Stimulated activated CD4-positive, alpha-beta T cell treated with anti-CD3 and anti-CD28 coated beads, Interleukin-12 subunit alpha, Interleukin-12 subunit beta, amount 100 ng/mL, for 48 hours (primary cell): ENCODE results near the gene BAD.
"Not testable (repeated sequence)": the region's sequence is repeated elsewhere in the genome, so short reads cannot be mapped to it uniquely, and the experiment has no call there.

Source experiments
- DNase-seq, 3 donors: peaks; one replicate each; pipeline ENCODE4 v3.0.0-alpha.2; 2020; ENCODE audit warnings: low read depth in 2 of 3, low spot score in 1 of 3

Gene BAD

DNA sequence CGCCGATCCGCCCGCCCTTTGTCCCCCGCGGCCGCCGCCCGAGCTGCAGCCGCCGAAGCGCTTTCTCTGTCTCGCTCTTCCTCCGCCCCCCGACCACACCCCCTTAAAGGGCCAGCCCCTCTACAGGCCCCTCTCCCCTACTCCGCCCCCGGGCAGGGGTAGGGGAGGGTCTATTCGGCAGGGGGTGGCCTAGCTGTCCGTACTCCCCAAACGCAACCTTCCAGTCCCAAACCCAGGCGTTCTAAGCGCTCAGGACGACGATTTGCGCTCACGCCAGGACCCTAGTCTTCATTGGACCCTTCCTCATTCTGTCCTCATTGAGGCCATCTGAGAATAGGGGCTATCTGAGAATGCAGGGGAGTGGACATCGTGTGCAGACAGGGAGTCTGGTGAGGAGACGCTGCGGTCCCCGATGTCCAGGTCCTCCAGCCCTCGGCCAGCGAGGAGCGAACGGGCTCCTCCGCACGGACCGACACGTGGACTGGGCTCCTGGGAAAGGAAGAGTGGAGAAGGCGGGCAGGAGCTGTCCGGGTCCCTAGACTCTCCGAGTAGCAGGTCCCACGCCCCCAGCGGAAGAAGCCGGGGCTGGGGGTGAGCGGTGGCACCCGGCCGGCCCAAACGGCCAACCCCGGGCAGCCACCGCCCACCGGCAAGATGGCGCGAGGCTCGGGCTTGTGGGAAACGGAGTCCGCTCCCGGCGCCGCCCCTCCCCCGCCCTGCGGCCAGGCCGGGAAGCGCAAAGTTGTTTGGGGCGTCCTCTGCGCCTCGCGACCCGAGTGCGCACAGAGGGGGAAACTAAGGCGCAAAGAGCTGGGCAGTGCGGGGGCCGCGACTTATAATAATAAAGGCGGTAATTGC is 37.4 kb downstream of the BAD start, which contains the start of gene PPP1R14B:
PPP1R14B (minus strand) TSS at position 73 of the 858 bp plus-strand sequence. CDS start 270 bp downstream, outside the sequence.
- peak; percentile 66 to 78 (median 69) for DNase-seq

DNA sequence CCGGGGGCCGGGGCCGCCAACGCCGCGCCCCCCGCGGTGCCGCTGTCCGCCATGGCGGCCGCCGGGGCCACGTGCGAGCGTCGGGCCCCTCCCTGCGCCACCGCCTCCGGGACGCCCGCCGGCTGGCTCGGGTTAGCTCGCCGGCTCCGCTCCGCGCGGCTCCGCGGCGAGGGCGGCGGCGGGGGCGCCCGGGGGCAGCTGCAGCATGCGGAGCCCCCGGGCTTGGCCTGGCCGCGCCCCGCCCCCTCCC is 37.9 kb downstream of the BAD start:
- not testable (repeated sequence) for DNase-seq

- DNase-seq, result peak; percentile 67 to 76 (median 72)
Observed at GRCh38 chr11:64245797-64246620, 38.5 kb downstream of the BAD start.

DNA sequence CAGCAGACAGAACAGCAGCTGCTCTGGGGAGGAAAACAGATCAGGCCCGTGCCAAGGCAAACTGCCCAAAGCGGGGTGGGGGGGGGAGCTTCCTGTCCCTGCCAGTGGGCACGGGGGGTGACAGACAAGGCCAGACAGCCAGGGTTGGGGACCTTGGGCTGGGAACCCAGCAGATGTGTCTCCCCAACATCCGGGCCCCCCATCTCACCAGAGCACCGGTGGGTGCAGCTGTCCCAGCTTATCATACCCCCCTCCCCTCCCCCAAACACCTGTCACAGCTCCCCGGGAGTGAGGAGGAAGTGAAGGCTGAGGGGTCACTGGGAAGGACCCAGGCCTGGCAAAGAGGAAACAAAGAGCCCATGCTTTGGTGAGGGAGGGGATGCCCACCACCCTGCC is 39.1 kb downstream of the BAD start:
- no peak for DNase-seq

GRCh38 chr11:64244966-64245365 is 39.5 kb downstream of the BAD start:
- no peak for DNase-seq

- DNase-seq, result no peak
Observed at GRCh38 chr11:64244107-64244506, 40.4 kb downstream of the BAD start.

DNA sequence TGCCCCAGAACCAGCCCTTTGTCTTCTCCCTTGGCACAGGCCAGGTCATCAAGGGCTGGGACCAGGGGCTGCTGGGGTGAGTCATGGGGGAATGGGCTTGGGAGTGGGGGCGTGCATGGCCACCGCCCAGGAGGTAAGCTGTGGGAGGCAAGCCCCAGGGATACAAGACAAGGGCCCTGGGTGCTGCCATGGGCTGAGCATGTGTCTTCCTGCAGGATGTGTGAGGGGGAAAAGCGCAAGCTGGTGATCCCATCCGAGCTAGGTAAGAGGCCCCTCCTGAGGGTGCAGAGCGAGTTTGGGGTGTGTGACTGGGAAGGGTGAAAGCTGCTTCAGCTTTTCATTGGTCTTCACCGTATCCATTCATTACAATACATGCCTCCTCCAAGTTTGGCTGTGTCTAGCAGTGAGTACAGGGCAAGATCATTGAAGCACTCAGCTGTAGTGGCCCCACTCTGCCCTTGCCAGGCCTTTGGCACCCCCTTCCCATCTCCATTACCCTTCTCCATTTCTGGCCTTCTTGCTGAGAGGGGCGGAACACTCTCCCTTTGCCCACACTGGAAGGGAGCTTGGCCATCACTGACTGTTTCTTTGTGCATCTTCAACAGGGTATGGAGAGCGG is 41.1 kb downstream of the BAD start:
- no peak for DNase-seq

GRCh38 chr11:64241491-64242374 is 42.7 kb downstream of the BAD start:
- peak in 1 of 3 donors; percentile 100 for DNase-seq

DNA sequence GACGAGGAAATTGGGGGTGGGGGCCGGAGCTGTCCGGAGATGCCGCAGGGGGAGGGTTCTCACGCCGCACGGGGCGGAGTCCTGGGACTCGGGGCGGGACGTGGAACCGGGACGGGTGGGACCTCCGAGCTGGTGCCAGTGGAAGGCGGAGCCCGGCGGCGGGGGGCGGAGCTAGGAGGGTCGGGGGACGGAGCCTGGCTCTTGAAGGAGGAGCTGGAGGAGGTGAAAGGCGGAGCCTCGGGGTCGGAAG is 43.3 kb downstream of the BAD start:
- peak in 2 of 3 donors; percentile 100 for DNase-seq

DNA sequence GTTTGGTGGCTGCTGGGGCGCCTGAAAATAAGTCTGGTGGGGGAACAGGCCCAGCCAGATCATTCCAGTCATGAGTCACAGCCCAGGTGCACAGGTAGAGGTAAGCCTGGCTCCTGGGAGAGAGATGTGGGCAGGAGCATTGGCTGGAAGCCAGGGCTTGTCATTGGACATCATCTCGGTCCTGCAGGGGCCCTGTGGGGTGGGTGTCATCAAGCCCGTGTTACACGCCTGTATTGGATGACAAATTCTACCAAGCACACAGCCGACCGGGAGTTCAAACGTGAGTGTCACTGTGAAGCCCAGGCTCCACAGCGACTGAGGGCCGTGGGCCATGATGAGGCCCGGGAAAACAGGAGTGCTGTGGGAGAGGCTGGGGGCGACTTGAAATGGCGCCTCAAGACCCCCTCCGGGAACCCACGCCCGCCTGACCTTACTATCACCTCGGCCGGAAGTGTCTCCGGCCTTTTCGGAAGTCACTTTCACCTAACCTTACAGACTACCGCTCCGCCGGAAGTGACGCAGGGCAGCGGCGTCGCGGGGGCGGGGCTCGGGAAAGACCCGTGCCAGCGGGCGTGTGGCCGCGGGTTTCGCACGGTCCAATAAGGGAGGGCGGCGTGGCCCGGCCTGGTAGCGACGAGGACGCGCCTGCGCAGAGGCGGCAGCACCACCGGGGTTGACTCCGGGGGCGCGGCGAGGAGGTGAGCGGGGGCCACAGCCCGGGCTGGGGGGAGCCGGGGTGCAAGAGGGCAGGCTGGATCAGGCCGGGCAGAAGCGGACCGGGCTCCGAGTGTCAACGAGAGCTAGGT is 43.8 kb downstream of the BAD start, which contains the start of gene FKBP2:
FKBP2 (plus strand) TSS at position 661 of the 806 bp plus-strand sequence. CDS start 1,293 bp downstream, outside the sequence.
- DNase-seq, result peak; percentile 92 to 97 (median 94)

DNA sequence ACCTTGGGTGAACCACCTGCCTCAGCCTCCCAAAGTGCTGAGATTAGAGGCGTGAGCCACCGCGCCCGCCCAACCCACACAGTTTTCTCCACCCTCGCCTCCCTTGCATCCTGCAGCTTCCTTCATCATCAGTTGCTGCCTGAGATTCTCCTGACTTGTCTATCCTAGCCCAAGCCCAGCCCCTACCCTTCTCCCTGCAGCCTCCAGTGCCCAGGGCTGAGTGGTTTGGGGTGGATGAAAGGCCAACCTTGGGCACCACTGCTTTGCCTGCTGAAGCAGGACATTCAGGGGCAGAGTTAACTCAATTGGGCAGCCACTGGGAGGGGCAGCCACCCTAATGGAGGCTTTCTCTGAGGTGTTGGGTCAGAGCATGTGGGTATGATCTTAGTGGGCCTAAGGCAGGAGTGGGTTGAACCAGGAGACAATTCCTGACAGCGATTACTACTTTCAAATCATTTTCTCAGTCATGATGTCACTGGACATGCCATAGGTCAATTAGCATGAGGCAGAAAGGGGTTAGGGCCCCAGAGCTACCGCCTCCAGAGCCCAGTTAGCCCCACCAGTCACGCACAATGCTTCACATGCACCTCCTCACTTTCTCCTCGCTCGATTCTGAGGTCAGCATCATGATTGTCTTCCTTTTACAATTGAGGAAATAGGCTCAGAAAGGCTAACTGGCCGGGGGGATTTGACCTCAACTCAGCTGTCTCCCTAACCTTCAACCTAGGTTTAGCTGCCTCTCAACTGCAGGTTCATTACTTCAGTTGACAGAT is 44.6 kb downstream of the BAD start:
- DNase-seq, result no peak

- DNase-seq, result no peak
Observed at GRCh38 chr11:64238999-64239398, 45.5 kb downstream of the BAD start.

- DNase-seq, result no peak
Observed at GRCh38 chr11:64238076-64238475, 46.4 kb downstream of the BAD start.

- DNase-seq, result no peak
Observed at GRCh38 chr11:64237484-64237951, 46.9 kb downstream of the BAD start.

GRCh38 chr11:64235437-64236161 is 48.9 kb downstream of the BAD start:
- no peak for DNase-seq

- no peak for DNase-seq
Observed at GRCh38 chr11:64234647-64235379, 49.7 kb downstream of the BAD start.

GRCh38 chr11:64233913-64234586 is 50.4 kb downstream of the BAD start, which contains the start of gene VEGFB:
TSS of gene VEGFB (plus strand) at chr11:64234584. CDS start at chr11:64234834, 250 bp downstream.
- peak in 1 of 3 donors; percentile 63 for DNase-seq
